Neuronal stem cell (in vitro differentiated cells): ENCODE measurements around the gene UNC13B.

ENCODE experiments used
- DNase-seq: peaks from one replicate; pipeline ENCODE4 v3.0.0-alpha.2; 2013; ENCODE audit warnings: low spot score
- H2AFZ ChIP-seq: one replicate; pipeline ENCODE4 v1.6.1; 2013; ENCODE audit warnings: mild to moderate bottlenecking, low read length, inconsistent platforms
- H2AK5ac ChIP-seq: 2 replicates; pipeline ENCODE4 v1.6.1; 2013; ENCODE audit warnings: low read depth, mild to moderate bottlenecking, inconsistent platforms, low read length, moderate library complexity, mixed read lengths
- H2BK120ac ChIP-seq: 2 replicates; pipeline ENCODE4 v1.6.1; 2013; ENCODE audit warnings: low read depth, mild to moderate bottlenecking, inconsistent platforms, low read length, moderate library complexity, mixed read lengths
- H2BK12ac ChIP-seq: one replicate; pipeline ENCODE4 v1.6.1; 2013; ENCODE audit warnings: low read length, inconsistent platforms
- H2BK15ac ChIP-seq: 2 replicates; pipeline ENCODE4 v1.6.1; 2013; ENCODE audit warnings: mild to moderate bottlenecking, low read length, inconsistent platforms, mixed read lengths
- H2BK5ac ChIP-seq: one replicate; pipeline ENCODE4 v1.6.1; 2013; ENCODE audit warnings: inconsistent platforms, mild to moderate bottlenecking, low read length, moderate library complexity
- H3K14ac ChIP-seq: one replicate; pipeline ENCODE4 v1.6.1; 2013; ENCODE audit warnings: low read length, inconsistent platforms
- H3K18ac ChIP-seq: 2 replicates; pipeline ENCODE4 v1.6.1; 2013; ENCODE audit warnings: low read length, inconsistent platforms
- H3K23ac ChIP-seq: 2 replicates; pipeline ENCODE4 v1.6.1; 2013; ENCODE audit warnings: low read depth, mild to moderate bottlenecking, mixed read lengths, low read length, inconsistent platforms; ENCODE audit not compliant: poor library complexity
- H3K27ac ChIP-seq: replicated peaks from 3 replicates; pipeline ENCODE4 v1.5.1; 2013; ENCODE audit warnings: low read length, inconsistent platforms
- H3K27me3 ChIP-seq, 3 experiments: 2 replicates each; pipeline ENCODE4 v1.6.1; 2013; ENCODE audit warnings: low read length in 3 of 3, mild to moderate bottlenecking in 2 of 3, inconsistent platforms in 1 of 3, low read depth in 1 of 3, mixed read lengths in 1 of 3, moderate library complexity in 1 of 3; ENCODE audit not compliant: control insufficient read depth in 3 of 3, insufficient read depth in 3 of 3
- H3K36me3 ChIP-seq, 2 donors: replicated peaks in 1 of 2; 2 replicates each; pipeline ENCODE4 v1.6.1; 2013; ENCODE audit warnings: low read length in 2 of 2; ENCODE audit not compliant: control insufficient read depth in 2 of 2, insufficient read depth in 2 of 2
- H3K4ac ChIP-seq: 2 replicates; pipeline ENCODE4 v1.6.1; 2013; ENCODE audit warnings: inconsistent platforms, mild to moderate bottlenecking, low read length, moderate library complexity
- H3K4me1 ChIP-seq, 2 donors: 1 replicate in 1 of 2; 2 replicates in 1 of 2; pipeline ENCODE4 v1.6.1; 2013; ENCODE audit warnings: low read length in 2 of 2, low read depth in 1 of 2; ENCODE audit not compliant: control insufficient read depth in 2 of 2, insufficient read depth in 1 of 2
- H3K4me2 ChIP-seq: one replicate; pipeline ENCODE4 v1.6.1; 2013; ENCODE audit warnings: mild to moderate bottlenecking, low read length, inconsistent platforms; ENCODE audit not compliant: insufficient read depth, poor library complexity, severe bottlenecking
- H3K4me3 ChIP-seq, 2 donors: 2 replicates each; pipeline ENCODE4 v1.5.1; 2013; ENCODE audit warnings: low read length in 2 of 2, mild to moderate bottlenecking in 2 of 2, inconsistent platforms in 1 of 2, moderate library complexity in 1 of 2
- H3K79me1 ChIP-seq: one replicate; pipeline ENCODE4 v1.6.1; 2013; ENCODE audit warnings: low read depth, mild to moderate bottlenecking, inconsistent platforms, low read length, moderate library complexity
- H3K9ac ChIP-seq: one replicate; pipeline ENCODE4 v1.6.1; 2013; ENCODE audit warnings: mild to moderate bottlenecking, low read depth, low read length, inconsistent platforms; ENCODE audit not compliant: poor library complexity
- H3K9me3 ChIP-seq, 2 donors: replicated peaks in 1 of 2; 2 replicates each; pipeline versions ENCODE3 to v1.6.1; 2013; ENCODE audit warnings: low read length in 2 of 2, mild to moderate bottlenecking in 2 of 2, inconsistent platforms in 1 of 2, low read depth in 1 of 2, mixed read lengths in 1 of 2, moderate library complexity in 1 of 2; ENCODE audit not compliant: control insufficient read depth in 2 of 2, insufficient read depth in 1 of 2
- H4K8ac ChIP-seq: one replicate; pipeline ENCODE4 v1.6.1; 2013; ENCODE audit warnings: low read depth, mild to moderate bottlenecking, inconsistent platforms, low read length, moderate library complexity
- H4K91ac ChIP-seq: one replicate; pipeline ENCODE4 v1.6.1; 2013; ENCODE audit warnings: low read length, low read depth, mild to moderate bottlenecking, inconsistent platforms; ENCODE audit not compliant: poor library complexity
- WGBS, 2 donors: extraction: QIAGEN DNeasy Blood & Tissue Kit; methylation state at CpG; one replicate each; pipeline ENCODE4 v1.1.7; 2013; ENCODE audit warnings: missing lambda C conversion rate in 2 of 2, mixed read lengths in 1 of 2; ENCODE audit not compliant: insufficient read length in 2 of 2, insufficient replicate concordance in 1 of 2; ENCODE audit errors: extremely low coverage in 2 of 2; 5-methylcytosine and 5-hydroxymethylcytosine counted together

UNC13B gene

GRCh38 chr9:35353731-35354365, 192.0 kb downstream of the UNC13B start:
- Histone ChIP-seq H2BK120ac (no peak overlapping the region), H3K9ac (no peak overlapping the region), H3K4ac (no peak overlapping the region), H2BK15ac (no peak overlapping the region), H2AFZ (no peak overlapping the region), H3K27me3 (no peaks in the 10 kb centered on the region), H3K27ac (no peak overlapping the region), H3K4me2 (no peak overlapping the region), H4K8ac (no peak overlapping the region), H3K4me3 (no peak overlapping the region), H3K18ac (no peak overlapping the region), H3K23ac (no peak overlapping the region), H3K4me1 (peaks cover 0 to 4% of the 10 kb centered on the region in 2 donors), H2BK12ac (no peak overlapping the region), H2AK5ac (no peak overlapping the region), H4K91ac (no peak overlapping the region), H3K79me1 (no peaks in the 10 kb centered on the region), H2BK5ac (no peak overlapping the region), H3K14ac (no peak overlapping the region), H3K9me3 (no peaks in the 10 kb centered on the region), H3K36me3 (no peaks in the 10 kb centered on the region)
- WGBS, 2 donors = no CpG with 5 or more reads among the region's 3 CpGs
- no peak for DNase-seq

DNA sequence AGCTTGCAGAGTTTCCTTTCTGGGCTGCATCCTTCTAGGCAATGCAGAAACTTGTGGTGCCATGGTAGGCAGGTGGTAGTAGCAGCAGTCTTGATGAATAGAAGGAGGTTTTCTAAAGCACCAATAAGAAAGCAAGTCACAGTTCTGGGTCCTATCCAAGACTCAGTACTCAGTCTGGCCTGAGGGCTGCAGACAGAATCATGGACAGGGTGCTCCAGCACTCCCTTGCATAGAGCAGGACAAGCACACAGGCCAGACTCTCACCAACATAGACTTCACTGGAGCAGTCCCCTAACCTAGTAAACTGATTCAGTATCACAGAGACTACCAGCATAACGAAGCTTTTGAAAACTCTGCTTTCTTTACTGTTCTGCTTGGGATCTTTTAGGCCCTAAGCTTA, 194.1 kb downstream of the UNC13B start:
- Histone ChIP-seq H3K36me3 (no peaks in the 10 kb centered on the region), H3K23ac (no peak overlapping the region), H2AK5ac (no peak overlapping the region), H3K9ac (no peak overlapping the region), H3K4me2 (no peak overlapping the region), H2BK120ac (no peak overlapping the region), H2AFZ (no peak overlapping the region), H3K18ac (no peak overlapping the region), H4K91ac (no peak overlapping the region), H3K4me1 (no peaks in the 10 kb centered on the region), H3K4me3 (no peak overlapping the region), H3K27ac (no peak overlapping the region), H3K27me3 (no peaks in the 10 kb centered on the region), H4K8ac (no peak overlapping the region), H3K9me3 (no peaks in the 10 kb centered on the region), H2BK15ac (no peak overlapping the region), H3K14ac (no peak overlapping the region), H3K4ac (no peak overlapping the region), H3K79me1 (no peaks in the 10 kb centered on the region), H2BK5ac (no peak overlapping the region), H2BK12ac (no peak overlapping the region)
- WGBS, 2 donors = no CpG with 5 or more reads among the region's 1 CpG
- no peak for DNase-seq

- Histone ChIP-seq H2AK5ac (no peak overlapping the region), H2BK15ac (no peak overlapping the region), H4K91ac (no peak overlapping the region), H3K27ac (no peak overlapping the region), H2BK120ac (no peak overlapping the region), H3K4me1 (no peaks in the 10 kb centered on the region), H2AFZ (no peak overlapping the region), H3K23ac (no peak overlapping the region), H2BK12ac (no peak overlapping the region), H3K14ac (no peak overlapping the region), H3K18ac (no peak overlapping the region), H3K4me3 (no peak overlapping the region), H3K4me2 (no peak overlapping the region), H4K8ac (no peak overlapping the region), H3K36me3 (no peaks in the 10 kb centered on the region), H3K79me1 (no peaks in the 10 kb centered on the region), H3K9me3 (no peaks in the 10 kb centered on the region), H3K9ac (no peak overlapping the region), H2BK5ac (no peak overlapping the region), H3K4ac (no peak overlapping the region), H3K27me3 (no peaks in the 10 kb centered on the region)
- no peak for DNase-seq
- no CpG with 5 or more reads among the region's 2 CpGs for WGBS, 2 donors
Measured at GRCh38 chr9:35357116-35357515, 195.3 kb downstream of the UNC13B start.

DNA sequence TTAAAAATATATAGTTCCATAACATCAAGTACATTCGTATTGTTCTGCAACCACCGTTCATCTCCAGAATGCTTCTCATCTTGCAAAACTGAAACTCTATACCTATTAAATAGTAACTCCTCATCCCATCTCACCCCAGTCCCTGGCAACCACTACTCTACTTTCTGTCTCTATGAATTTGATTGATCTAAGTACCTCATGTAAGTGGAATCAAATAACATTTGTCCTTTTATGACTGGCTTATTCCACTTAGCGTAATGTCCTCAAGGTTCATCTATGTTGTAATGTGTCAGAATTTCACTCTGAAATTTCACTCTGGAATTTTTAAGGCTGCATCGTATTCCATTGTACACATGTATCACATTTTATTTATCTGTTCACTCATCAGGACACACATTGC, 196.0 kb downstream of the UNC13B start:
- no peaks in the 10 kb centered on the region for H3K9me3 ChIP-seq
- no peak overlapping the region for H3K4me3 ChIP-seq
- no peak for DNase-seq

More for the DNA sequence above, 196.0 kb downstream of the UNC13B start:
- Histone ChIP-seq H3K23ac (no peak overlapping the region), H2AK5ac (no peak overlapping the region), H3K36me3 (no peaks in the 10 kb centered on the region), H2BK12ac (no peak overlapping the region), H3K4me1 (no peaks in the 10 kb centered on the region), H3K27me3 (no peaks in the 10 kb centered on the region), H3K4ac (no peak overlapping the region), H3K4me2 (no peak overlapping the region), H2BK5ac (no peak overlapping the region), H3K27ac (no peak overlapping the region), H3K18ac (no peak overlapping the region), H4K8ac (no peak overlapping the region), H2BK120ac (no peak overlapping the region), H3K9ac (no peak overlapping the region), H4K91ac (no peak overlapping the region), H2BK15ac (no peak overlapping the region), H3K79me1 (no peaks in the 10 kb centered on the region), H3K14ac (no peak overlapping the region), H2AFZ (no peak overlapping the region)
- no CpG with 5 or more reads among the region's 4 CpGs for WGBS, 2 donors
